GM13977 (cell line): ENCODE results near the gene WIPI1.

Source experiments
- DNase-seq: peaks from one replicate; pipeline ENCODE4 v3.0.0; 2012; ENCODE audit warnings: low spot score
- in situ Hi-C: fragments of 300-500 bp; cut with MboI; formaldehyde crosslinking; loops from one replicate; pipeline ENCODE4 v1.12.0; 2022; ENCODE audit warnings: low sequenced_read_pairs, low pct_unique_long_range_greater_than_20kb, mixed read lengths, inconsistent platforms; ENCODE audit not compliant: unreplicated experiment
- TF ChIP-seq, protein P1 (sequence below): IDR thresholded peaks from 2 replicates; pipeline ENCODE4 v1.5.1; 2012; ENCODE audit warnings: mild to moderate bottlenecking, control low read depth; ENCODE audit not compliant: insufficient read depth; ENCODE audit errors: extremely low read depth, missing control alignments

WIPI1 gene

DNA sequence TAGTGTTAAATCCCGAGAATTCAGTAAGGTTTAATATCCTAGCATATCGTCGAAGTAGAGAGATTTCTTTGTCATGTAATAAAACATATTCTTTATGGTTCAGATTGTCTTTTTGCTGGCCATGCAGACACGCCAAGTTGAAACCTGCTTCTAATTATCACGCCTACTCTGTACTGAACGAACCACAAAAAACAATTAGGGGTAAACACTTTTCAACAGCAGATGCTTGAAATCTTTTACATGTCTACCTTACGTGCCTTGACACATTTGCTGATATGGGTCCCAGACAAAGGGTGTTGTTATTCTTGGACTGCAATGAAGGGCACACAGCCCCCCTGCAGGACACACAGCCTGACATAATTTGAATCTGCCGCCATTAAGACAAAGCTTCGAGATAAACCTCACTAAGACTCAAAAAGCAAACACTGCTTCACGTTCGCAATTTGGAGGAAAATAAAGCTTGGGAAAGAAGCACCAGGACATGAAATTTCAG lies 13.3 kb downstream of the WIPI1 start:
- TF ChIP-seq, protein P1, sequence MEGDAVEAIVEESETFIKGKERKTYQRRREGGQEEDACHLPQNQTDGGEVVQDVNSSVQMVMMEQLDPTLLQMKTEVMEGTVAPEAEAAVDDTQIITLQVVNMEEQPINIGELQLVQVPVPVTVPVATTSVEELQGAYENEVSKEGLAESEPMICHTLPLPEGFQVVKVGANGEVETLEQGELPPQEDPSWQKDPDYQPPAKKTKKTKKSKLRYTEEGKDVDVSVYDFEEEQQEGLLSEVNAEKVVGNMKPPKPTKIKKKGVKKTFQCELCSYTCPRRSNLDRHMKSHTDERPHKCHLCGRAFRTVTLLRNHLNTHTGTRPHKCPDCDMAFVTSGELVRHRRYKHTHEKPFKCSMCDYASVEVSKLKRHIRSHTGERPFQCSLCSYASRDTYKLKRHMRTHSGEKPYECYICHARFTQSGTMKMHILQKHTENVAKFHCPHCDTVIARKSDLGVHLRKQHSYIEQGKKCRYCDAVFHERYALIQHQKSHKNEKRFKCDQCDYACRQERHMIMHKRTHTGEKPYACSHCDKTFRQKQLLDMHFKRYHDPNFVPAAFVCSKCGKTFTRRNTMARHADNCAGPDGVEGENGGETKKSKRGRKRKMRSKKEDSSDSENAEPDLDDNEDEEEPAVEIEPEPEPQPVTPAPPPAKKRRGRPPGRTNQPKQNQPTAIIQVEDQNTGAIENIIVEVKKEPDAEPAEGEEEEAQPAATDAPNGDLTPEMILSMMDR, result no peak
- in situ Hi-C loops, result no loop called here
- DNase-seq, result no peak

DNA sequence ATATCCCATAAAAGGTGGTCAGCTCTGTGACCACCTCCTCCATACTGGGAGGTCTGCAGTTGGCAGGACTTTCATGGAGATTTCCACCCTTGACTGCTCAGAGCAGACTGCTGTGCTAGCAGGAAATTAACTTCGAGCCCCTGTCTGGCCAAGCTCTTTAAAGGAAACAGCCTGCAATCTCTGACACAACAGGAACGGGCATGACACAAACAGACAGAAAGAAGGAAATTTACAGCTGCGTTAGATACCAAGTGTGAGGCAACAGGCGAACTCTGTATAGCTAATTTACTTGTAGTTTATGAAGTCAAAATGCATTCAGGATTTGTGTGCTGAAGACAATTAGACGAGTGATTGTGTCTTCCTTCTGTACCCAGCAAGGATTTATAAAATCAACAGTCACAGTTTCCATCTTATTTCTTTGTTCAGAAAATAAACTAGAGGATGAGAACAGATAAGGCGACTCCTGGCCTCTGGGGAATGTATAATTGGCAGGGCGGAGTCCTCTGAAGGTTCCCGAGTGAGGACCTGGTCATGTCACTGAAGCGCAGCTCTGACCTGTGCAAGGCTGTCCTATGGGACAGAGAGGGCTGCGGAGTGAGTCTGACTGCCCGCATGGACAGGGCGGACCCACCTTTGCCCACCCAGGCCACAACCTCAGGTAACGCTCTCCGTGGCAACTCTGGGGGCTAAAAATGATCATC lies 16.1 kb downstream of the WIPI1 start:
- TF ChIP-seq, protein P1, result no peak
- in situ Hi-C loops, result no loop called here
- no peak for DNase-seq

DNA sequence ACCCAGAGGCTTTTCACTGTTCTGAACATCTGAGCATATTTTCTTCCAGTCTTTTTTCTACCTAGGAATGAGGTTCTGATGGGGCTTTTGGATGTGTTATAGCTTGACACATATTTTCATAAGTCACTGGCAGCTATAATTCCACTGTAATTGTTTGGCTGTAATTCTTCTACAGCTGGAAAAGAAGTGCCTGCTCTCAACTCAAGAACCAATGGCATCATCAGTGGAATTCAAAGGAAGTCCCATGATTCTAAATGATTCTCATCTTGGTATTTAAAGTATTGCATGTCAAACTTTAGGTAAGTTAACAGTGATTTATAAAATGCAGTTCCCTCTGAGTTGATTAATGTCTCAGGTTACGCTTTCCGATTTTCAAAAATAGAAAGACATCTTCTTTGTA lies 16.8 kb downstream of the WIPI1 start:
- TF ChIP-seq, protein P1, result no peak
- DNase-seq, result no peak
- in situ Hi-C loops, result no loop called here

DNA sequence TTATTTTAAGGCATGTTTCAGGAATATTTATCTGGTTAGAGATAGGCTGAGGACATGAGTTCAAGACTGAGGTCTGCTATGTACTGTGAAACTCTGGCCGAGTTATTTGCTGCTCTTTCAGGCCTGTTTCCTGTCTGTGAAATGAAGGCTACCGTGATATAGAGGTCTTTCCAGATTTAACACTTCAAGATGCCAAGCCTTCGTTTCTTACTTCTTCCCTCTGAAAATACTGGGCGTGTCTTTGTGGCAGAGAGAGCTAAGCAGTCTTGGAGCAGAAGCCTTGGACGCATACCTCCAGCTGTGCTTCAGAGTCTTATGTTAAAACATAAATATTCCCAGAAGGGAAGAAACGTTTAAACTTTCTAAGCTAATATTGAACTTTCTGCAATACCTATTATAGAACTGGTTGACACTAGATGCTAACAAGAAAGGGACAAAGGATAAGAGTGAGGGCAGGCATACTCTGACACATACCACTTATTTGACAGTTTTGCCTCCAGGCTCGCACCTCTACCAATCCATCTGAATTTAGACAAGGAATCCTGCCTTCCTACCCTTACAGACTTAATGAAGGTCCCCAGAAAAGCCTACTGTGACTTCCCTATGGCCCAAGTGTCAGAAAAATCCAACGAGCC lies 17.5 kb downstream of the WIPI1 start:
- TF ChIP-seq, protein P1, result no peak
- in situ Hi-C loops, result no loop called here
- DNase-seq, result no peak

DNA sequence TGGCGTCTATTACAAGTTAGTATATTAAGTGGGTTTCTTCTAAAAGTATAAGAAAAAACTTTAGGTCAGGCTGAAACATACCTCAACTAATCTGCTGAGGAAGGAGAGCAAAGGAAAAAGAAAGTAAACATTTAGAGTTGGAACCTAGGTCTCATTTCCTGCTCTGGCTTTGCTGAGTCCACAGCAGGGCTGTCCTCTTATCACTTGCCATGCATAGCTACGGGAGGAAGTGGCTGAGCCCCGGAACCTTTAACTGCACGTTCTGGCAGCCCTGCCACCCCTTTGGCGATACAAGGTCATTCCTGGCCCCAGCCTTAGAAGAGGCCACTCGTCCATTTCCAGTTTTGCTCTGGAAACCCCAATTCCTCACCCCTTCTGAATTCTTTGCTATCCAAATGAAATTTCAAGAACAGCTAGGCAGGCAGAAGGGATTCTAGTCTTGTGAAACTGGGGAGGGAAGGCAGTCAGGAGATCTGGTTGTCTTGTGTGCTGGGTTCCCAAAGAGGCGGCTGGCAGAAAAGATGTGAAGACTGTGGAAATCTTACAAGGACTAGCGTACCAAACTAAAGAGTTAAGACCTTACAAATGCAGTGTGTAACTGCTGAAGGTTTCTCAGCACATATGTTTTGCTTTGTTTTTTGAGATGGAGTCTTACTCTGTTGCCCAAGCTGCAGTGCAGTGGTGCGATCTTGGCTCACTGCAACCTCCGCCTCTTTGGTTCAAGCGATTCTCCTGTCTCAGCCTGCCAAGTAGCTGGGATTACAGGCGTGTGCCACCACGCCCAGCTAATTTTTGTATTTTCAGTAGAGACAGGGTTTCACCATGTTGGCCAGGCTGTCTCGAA lies 19.1 kb downstream of the WIPI1 start:
- in situ Hi-C loops, result no loop called here
- DNase-seq, result peak; percentile 43
- TF ChIP-seq, protein P1, result no peak

DNA sequence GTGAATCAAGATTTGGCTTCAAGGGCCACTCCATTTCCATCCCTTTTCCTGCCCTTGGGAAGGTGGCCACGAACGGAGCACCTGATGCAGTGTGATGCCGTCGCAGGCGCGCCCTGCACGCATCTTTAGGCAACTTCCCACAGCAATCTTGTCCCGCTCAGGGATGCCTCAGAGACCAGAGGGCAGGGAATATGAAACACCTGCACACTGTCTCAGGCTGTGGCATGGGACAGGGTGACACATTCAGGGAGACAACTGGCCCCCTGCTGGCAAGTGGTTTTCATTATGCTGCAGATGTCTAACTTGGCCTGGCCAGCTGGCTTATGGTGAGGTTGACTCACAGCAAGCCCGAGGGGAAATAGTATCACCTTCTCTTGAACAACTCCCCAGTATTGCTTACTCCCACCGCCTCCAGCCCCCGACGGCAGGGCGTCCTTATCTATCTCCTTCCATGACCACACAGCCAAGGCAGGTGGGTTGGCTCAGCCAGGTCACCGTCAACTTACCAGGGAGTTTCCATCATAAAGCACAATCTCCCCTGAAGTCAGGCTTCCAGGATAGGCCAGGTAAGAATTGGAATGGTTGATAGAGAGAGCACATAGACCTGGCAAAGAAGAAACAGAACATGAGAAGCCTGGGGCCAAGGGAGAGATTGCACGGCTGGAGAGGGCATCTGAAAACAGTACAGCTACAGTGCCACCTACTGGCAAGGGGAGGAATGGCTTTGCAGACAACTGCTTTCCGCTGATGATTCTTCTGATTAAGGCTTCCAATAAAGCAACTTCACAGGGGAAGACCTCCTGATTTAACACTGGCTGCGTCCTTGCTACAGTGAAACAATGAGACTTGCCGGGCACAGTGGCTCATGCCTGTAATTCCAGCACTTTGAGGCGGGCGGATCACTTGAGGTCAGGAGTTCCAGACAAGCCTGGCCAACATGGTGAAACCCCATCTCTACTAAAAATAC lies 21.1 kb downstream of the WIPI1 start:
- TF ChIP-seq, protein P1, result peak; percentile 86
- peak; percentile 77 for DNase-seq
- in situ Hi-C loops, result no loop called here
